Neural cell (in vitro differentiated cells): ENCODE measurements around the gene CCDC33. TPM values are rescaled to one million over a fixed set of nuclear protein-coding genes. Genes with fewer than 3 reads are reported as not detected.

ENCODE experiments used
- H2AFZ ChIP-seq: fragments of 200-600, 300-800 bp; sonication (generic), shearing (Covaris generic); 2 replicates; pipeline ENCODE4 v1.6.0; 2014; ENCODE audit warnings: low read depth, mild to moderate bottlenecking, antibody characterized with exemption, low read length, moderate library complexity
- H3F3A ChIP-seq: fragments of 200-600 bp; shearing (Covaris generic); 2 replicates; pipeline ENCODE4 v1.6.1; 2016; ENCODE audit warnings: mild to moderate bottlenecking, moderate library complexity, mixed read lengths, antibody characterized with exemption, low read length; ENCODE audit not compliant: insufficient read depth, poor library complexity, severe bottlenecking
- H3K27ac ChIP-seq: fragments of 200-600, 300-800 bp; sonication (generic), shearing (Covaris generic); 2 replicates; pipeline ENCODE4 v1.5.1; 2014; ENCODE audit warnings: mild to moderate bottlenecking, low read length, moderate library complexity
- H3K27me3 ChIP-seq: fragments of 300-800, 200-600 bp; sonication (generic), shearing (Covaris generic); 2 replicates; pipeline ENCODE4 v1.6.0; 2014; ENCODE audit warnings: mild to moderate bottlenecking, low read depth, low read length, moderate library complexity; ENCODE audit not compliant: insufficient read depth
- H3K36me3 ChIP-seq: fragments of 300-800, 200-600 bp; sonication (generic), shearing (Covaris generic); 2 replicates; pipeline ENCODE4 v1.5.1; 2014; ENCODE audit warnings: mild to moderate bottlenecking, antibody characterized with exemption, low read length, moderate library complexity; ENCODE audit not compliant: insufficient read depth
- H3K4me2 ChIP-seq: fragments of 300-800, 200-600 bp; sonication (generic), shearing (Covaris generic); 2 replicates; pipeline ENCODE4 v1.6.0; 2014; ENCODE audit warnings: mild to moderate bottlenecking, low read length
- H3K4me3 ChIP-seq: fragments of 300-800, 200-600 bp; sonication (generic), shearing (Covaris generic); 2 replicates; pipeline ENCODE4 v1.5.1; 2014; ENCODE audit warnings: mild to moderate bottlenecking, low read length, moderate library complexity
- H3K79me2 ChIP-seq: fragments of 200-600 bp; shearing (Covaris generic); replicated peaks from 2 replicates; pipeline ENCODE4 v1.6.0; 2014; ENCODE audit warnings: mild to moderate bottlenecking, low read length, moderate library complexity; ENCODE audit not compliant: insufficient read depth
- H3K9ac ChIP-seq: fragments of 300-800, 200-600 bp; sonication (generic), shearing (Covaris generic); 2 replicates; pipeline ENCODE4 v1.6.1; 2016; ENCODE audit warnings: mild to moderate bottlenecking, low read length, mixed read lengths
- H3K9me2 ChIP-seq: fragments of 200-600 bp; shearing (Covaris generic); 2 replicates; pipeline ENCODE4 v1.6.1; 2016; ENCODE audit warnings: mild to moderate bottlenecking, low read length, mixed read lengths; ENCODE audit not compliant: insufficient read depth
- H3K9me3 ChIP-seq: fragments of 200-600, 300-800 bp; sonication (generic), shearing (Covaris generic); 2 replicates; pipeline ENCODE4 v1.6.1; 2016; ENCODE audit warnings: mild to moderate bottlenecking, mixed run types, low read length, moderate library complexity, mixed read lengths
- H4K20me1 ChIP-seq: fragments of 200-600 bp; shearing (Covaris generic); 2 replicates; pipeline ENCODE4 v1.6.1; 2016; ENCODE audit warnings: mild to moderate bottlenecking, mixed run types; ENCODE audit not compliant: insufficient read depth
- EP300 ChIP-seq: fragments of 450-650 bp; conservative IDR thresholded peaks from 2 replicates; pipeline ENCODE4 v1.6.1; 2014; ENCODE audit warnings: antibody characterized with exemption, mild to moderate bottlenecking, moderate library complexity; ENCODE audit not compliant: poor library complexity, severe bottlenecking
- EZH2 ChIP-seq: fragments of 200-600, 300-800 bp; shearing (Covaris generic), sonication (generic); IDR thresholded peaks from 2 replicates; pipeline ENCODE4 v1.6.1; 2014; ENCODE audit warnings: antibody characterized with exemption, low read length, borderline replicate concordance, mild to moderate bottlenecking; ENCODE audit not compliant: insufficient read depth, poor library complexity, severe bottlenecking
- MXI1 ChIP-seq: fragments of 450-650 bp; conservative IDR thresholded peaks from 2 replicates; pipeline ENCODE4 v1.6.1; 2014; ENCODE audit warnings: antibody characterized with exemption, mild to moderate bottlenecking; ENCODE audit not compliant: poor library complexity, severe bottlenecking
- POLR2AphosphoS5 ChIP-seq: IDR thresholded peaks from 2 replicates; pipeline ENCODE4 v1.6.1; 2012
- RAD21 ChIP-seq: fragments of 450-650 bp; conservative IDR thresholded peaks from 2 replicates; pipeline ENCODE4 v1.6.1; 2014; ENCODE audit warnings: antibody characterized with exemption, mild to moderate bottlenecking, moderate library complexity
- SMC3 ChIP-seq: fragments of 450-650 bp; conservative IDR thresholded peaks from 2 replicates; pipeline ENCODE4 v1.6.1; 2014; ENCODE audit warnings: antibody characterized with exemption, mild to moderate bottlenecking, moderate library complexity; ENCODE audit not compliant: poor library complexity
- TAF1 ChIP-seq: IDR thresholded peaks from 2 replicates; pipeline ENCODE4 v1.6.1; 2012; ENCODE audit warnings: low read depth
- polyA plus RNA-seq: library from polyadenylated mRNA; depleted of rRNA; stranded (reverse); fragments of >200 nt; gene quantifications from 2 replicates; pipeline ENCODE4 v1.2.3, GENCODE V29; 2014
- TF ChIP-seq, protein P1 (sequence below): fragments of 450-650 bp; IDR thresholded peaks from 2 replicates; pipeline ENCODE4 v1.5.1; 2014; ENCODE audit warnings: antibody characterized with exemption, mild to moderate bottlenecking, moderate library complexity; ENCODE audit not compliant: poor library complexity, severe bottlenecking
- TF ChIP-seq, protein P2 (sequence below): IDR thresholded peaks from 2 replicates; pipeline ENCODE4 v1.6.1; 2012; ENCODE audit warnings: borderline replicate concordance

Gene CCDC33
- polyA plus RNA-seq, 1 donor from 2014 or later = 1.4 TPM

GRCh38 chr15:74194572-74195559 lies 41.3 kb upstream of the CCDC33 start:
- no peaks in the 10 kb centered on the region for H3F3A ChIP-seq
- no peak overlapping the region for H3K4me3 ChIP-seq
- no peak overlapping the region for H3K4me2 ChIP-seq
- no peak overlapping the region for H3K27ac ChIP-seq
- no peaks in the 10 kb centered on the region for H4K20me1 ChIP-seq
- TF ChIP-seq TAF1 = no peak
- TF ChIP-seq RAD21 = no peak
- no peak for TF ChIP-seq EP300
- TF ChIP-seq EZH2 = no peak
- no peak for TF ChIP-seq POLR2AphosphoS5
- TF ChIP-seq MXI1 = no peak
- TF ChIP-seq, protein P1, sequence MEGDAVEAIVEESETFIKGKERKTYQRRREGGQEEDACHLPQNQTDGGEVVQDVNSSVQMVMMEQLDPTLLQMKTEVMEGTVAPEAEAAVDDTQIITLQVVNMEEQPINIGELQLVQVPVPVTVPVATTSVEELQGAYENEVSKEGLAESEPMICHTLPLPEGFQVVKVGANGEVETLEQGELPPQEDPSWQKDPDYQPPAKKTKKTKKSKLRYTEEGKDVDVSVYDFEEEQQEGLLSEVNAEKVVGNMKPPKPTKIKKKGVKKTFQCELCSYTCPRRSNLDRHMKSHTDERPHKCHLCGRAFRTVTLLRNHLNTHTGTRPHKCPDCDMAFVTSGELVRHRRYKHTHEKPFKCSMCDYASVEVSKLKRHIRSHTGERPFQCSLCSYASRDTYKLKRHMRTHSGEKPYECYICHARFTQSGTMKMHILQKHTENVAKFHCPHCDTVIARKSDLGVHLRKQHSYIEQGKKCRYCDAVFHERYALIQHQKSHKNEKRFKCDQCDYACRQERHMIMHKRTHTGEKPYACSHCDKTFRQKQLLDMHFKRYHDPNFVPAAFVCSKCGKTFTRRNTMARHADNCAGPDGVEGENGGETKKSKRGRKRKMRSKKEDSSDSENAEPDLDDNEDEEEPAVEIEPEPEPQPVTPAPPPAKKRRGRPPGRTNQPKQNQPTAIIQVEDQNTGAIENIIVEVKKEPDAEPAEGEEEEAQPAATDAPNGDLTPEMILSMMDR = no peak
- H2AFZ ChIP-seq = no peak overlapping the region
- H3K9me2 ChIP-seq = no peaks in the 10 kb centered on the region
- H3K27me3 ChIP-seq = no peaks in the 10 kb centered on the region
- no peaks in the 10 kb centered on the region for H3K79me2 ChIP-seq
- H3K36me3 ChIP-seq = no peaks in the 10 kb centered on the region
- H3K9ac ChIP-seq = no peak overlapping the region
- H3K9me3 ChIP-seq = no peaks in the 10 kb centered on the region

DNA sequence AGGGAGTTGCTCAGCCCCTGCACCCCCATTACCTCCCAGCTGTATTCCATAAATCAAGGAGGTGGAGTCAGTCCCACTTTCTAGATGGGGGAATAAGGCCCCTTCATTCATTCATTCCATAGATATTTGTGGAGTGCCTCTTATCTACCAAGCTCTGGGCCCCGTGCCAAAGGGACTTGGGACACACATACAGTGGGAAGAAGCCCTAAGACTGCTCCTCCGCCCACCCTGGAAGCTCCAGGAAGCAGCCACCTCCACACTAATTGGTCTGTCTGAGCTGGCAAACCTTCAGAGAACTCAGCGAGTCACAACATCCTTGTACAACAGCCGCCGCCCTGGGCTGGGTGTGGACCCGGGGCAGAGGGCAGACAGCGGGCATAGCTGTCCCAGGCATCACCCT lies 40.0 kb upstream of the CCDC33 start:
- Histone ChIP-seq H3F3A (no peaks in the 10 kb centered on the region), H3K9me3 (no peaks in the 10 kb centered on the region), H3K9ac (no peak overlapping the region), H3K27me3 (no peaks in the 10 kb centered on the region), H3K4me3 (no peak overlapping the region), H3K27ac (no peak overlapping the region), H3K36me3 (no peaks in the 10 kb centered on the region), H4K20me1 (no peaks in the 10 kb centered on the region), H2AFZ (no peak overlapping the region), H3K79me2 (no peaks in the 10 kb centered on the region), H3K9me2 (no peaks in the 10 kb centered on the region), H3K4me2 (no peak overlapping the region)
- no peak for TF ChIP-seq EP300
- no peak for TF ChIP-seq POLR2AphosphoS5
- TF ChIP-seq SMC3 = no peak
- TF ChIP-seq, protein P1 = no peak
- no peak for TF ChIP-seq MXI1
- TF ChIP-seq EZH2 = no peak
- no peak for TF ChIP-seq TAF1
- TF ChIP-seq, protein P2, sequence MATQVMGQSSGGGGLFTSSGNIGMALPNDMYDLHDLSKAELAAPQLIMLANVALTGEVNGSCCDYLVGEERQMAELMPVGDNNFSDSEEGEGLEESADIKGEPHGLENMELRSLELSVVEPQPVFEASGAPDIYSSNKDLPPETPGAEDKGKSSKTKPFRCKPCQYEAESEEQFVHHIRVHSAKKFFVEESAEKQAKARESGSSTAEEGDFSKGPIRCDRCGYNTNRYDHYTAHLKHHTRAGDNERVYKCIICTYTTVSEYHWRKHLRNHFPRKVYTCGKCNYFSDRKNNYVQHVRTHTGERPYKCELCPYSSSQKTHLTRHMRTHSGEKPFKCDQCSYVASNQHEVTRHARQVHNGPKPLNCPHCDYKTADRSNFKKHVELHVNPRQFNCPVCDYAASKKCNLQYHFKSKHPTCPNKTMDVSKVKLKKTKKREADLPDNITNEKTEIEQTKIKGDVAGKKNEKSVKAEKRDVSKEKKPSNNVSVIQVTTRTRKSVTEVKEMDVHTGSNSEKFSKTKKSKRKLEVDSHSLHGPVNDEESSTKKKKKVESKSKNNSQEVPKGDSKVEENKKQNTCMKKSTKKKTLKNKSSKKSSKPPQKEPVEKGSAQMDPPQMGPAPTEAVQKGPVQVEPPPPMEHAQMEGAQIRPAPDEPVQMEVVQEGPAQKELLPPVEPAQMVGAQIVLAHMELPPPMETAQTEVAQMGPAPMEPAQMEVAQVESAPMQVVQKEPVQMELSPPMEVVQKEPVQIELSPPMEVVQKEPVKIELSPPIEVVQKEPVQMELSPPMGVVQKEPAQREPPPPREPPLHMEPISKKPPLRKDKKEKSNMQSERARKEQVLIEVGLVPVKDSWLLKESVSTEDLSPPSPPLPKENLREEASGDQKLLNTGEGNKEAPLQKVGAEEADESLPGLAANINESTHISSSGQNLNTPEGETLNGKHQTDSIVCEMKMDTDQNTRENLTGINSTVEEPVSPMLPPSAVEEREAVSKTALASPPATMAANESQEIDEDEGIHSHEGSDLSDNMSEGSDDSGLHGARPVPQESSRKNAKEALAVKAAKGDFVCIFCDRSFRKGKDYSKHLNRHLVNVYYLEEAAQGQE = no peak
- TF ChIP-seq RAD21 = no peak
